AG04450 (cell line): ENCODE results near the gene POU6F2. TPM values are rescaled to one million over a fixed set of nuclear protein-coding genes. Genes with fewer than 3 reads are reported as not detected.

ENCODE experiments used
- CTCF ChIA-PET: fragments of 300-600, 350-600 bp; formaldehyde crosslinking; extraction: SDS; loops from one replicate; lab custom pipeline; 2022; ENCODE audit warnings: antibody characterized with exemption, inconsistent platforms; lab: Charles Lee
- POLR2A ChIA-PET: fragments of 350-600 bp; formaldehyde crosslinking; extraction: SDS; loops from one replicate; lab custom pipeline; 2021; ENCODE audit warnings: antibody characterized with exemption, inconsistent platforms; lab: Yijun Ruan, JAX
- DNase-seq: peaks from one replicate; pipeline ENCODE4 v3.0.0-alpha.2; 2011; ENCODE audit warnings: low read depth, low spot score
- H3K27ac ChIP-seq: one replicate; pipeline ENCODE4 v1.5.1; 2012; ENCODE audit warnings: low read depth, low read length, control low read depth
- H3K27me3 ChIP-seq: one replicate; pipeline ENCODE4 v1.6.0; 2012; ENCODE audit warnings: low read length; ENCODE audit not compliant: control insufficient read depth, insufficient read depth
- H3K4me3 ChIP-seq: 2 replicates; pipeline ENCODE4 v1.5.1; 2011; ENCODE audit warnings: mild to moderate bottlenecking, low read depth, low read length, control low read depth
- H3K9me3 ChIP-seq: 2 replicates; pipeline ENCODE4 v1.5.1; 2012; ENCODE audit warnings: low read length; ENCODE audit not compliant: control insufficient read depth, insufficient read depth
- polyA plus RNA-seq: library from polyadenylated mRNA; depleted of rRNA; stranded (reverse); fragments of >200 nt; gene quantifications from 2 replicates; pipeline ENCODE4 v1.2.3, GENCODE V29; 2011
- TF ChIP-seq, protein P1 (sequence below): IDR thresholded peaks from 2 replicates; pipeline ENCODE4 v1.5.1; 2011; ENCODE audit warnings: low read depth, low read length, control low read depth, inconsistent platforms

Gene POU6F2
- polyA plus RNA-seq, 1 experiment = not detected

DNA sequence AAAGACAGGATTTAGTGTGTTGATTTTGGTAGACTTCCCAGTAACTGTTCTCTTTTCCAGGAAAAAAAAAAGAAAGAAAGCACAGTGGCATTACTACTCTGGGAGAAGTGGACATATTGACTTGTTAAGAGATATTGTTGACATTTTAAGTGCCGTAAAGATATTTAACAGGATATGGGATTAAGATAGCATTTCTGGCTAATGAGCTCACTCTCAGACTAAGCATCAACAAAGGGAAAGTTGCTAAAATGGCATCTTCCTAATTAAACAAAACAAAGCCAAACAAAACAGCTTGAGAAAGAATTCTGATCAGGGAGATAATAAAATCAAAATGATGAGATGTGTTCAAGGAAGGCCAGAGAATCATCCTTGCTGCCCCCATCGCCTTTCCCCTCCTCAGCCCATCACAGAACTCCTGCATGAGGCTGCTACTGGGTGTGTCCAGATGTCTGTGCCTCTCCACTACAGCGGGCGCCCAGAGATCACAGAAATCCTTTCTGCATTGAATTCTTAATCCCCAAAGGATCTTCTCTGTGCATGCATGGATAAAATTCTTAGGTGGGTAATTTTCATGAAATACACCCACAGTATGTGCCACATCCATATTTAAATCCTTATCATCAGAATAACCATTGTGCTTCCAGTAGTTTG lies 270.5 kb downstream of the POU6F2 start:
- no peaks in the 10 kb centered on the region for H3K27me3 ChIP-seq
- POLR2A ChIA-PET = no interaction called here
- H3K9me3 ChIP-seq = no peaks in the 10 kb centered on the region
- DNase-seq = no peak
- H3K27ac ChIP-seq = no peak overlapping the region
- H3K4me3 ChIP-seq = no peak overlapping the region
- TF ChIP-seq, protein P1, sequence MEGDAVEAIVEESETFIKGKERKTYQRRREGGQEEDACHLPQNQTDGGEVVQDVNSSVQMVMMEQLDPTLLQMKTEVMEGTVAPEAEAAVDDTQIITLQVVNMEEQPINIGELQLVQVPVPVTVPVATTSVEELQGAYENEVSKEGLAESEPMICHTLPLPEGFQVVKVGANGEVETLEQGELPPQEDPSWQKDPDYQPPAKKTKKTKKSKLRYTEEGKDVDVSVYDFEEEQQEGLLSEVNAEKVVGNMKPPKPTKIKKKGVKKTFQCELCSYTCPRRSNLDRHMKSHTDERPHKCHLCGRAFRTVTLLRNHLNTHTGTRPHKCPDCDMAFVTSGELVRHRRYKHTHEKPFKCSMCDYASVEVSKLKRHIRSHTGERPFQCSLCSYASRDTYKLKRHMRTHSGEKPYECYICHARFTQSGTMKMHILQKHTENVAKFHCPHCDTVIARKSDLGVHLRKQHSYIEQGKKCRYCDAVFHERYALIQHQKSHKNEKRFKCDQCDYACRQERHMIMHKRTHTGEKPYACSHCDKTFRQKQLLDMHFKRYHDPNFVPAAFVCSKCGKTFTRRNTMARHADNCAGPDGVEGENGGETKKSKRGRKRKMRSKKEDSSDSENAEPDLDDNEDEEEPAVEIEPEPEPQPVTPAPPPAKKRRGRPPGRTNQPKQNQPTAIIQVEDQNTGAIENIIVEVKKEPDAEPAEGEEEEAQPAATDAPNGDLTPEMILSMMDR = no peak
- CTCF ChIA-PET = no interaction called here

DNA sequence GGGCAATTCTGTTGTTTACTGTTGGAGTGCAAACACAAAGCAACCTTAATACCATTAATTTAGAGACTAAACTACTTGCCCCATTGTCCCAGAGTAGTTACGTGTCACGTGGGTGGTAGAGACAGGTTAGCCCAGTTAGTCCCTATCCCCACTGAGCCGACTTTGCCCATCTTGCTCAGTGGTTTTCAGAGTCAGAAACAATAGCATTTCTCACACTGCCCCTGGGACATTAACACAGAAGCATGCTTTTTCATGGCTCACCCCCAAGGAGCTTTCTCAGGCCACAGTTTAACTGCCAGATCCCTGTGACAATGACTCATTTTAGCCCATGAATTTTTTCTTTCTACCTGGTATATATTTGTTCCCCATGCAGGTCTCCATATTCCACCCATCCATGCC lies 271.0 kb downstream of the POU6F2 start:
- TF ChIP-seq, protein P1 = no peak
- ChIA-PET POLR2A (no interaction called here), CTCF (no interaction called here)
- no peaks in the 10 kb centered on the region for H3K9me3 ChIP-seq
- no peak overlapping the region for H3K27ac ChIP-seq
- DNase-seq = no peak
- H3K4me3 ChIP-seq = no peak overlapping the region
- no peaks in the 10 kb centered on the region for H3K27me3 ChIP-seq

DNA sequence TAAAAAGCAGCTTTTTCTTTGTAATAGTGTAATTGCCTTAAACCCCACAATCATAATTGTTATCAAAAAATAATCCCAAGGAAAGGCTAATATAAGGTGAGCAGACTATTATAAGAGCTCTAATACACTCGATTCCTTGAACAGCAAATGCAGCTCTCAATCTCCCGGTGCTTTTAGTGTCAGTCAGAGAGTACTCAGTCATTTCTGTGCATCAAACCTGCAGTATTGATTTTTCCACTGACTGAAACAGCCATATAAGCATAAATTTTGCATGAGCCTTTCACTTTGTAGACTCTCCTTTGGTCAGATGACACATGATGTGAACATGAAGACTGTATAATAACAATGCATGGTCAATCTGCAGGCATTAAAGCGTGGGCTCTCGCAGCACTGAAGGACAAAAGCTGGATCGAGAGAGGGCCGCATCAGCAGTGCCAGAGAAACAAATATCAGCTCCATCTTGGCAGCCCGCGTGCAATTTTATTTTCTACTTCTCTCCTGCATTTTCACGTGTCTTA lies 272.0 kb downstream of the POU6F2 start:
- CTCF ChIA-PET = no interaction called here

DNA sequence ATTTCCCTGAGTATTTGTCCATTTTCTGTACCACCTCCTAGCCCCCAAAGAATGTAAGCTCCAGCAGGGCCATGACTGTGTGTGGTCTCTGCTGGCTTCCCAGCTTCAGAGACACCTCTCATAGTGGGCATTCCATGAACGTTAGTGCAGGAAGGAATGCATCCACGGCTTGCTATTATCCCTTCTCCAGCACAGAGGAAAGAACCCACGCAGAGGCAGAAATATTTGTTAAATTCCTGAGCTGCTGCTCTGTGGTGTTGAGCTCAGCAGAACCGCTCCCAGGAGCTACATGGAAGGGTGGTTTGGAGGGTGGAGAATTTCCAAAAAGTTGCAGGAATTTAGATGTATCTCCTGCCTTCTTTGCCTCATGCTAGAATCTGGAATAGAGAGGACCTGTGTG lies 275.2 kb downstream of the POU6F2 start:
- Histone ChIP-seq H3K27ac (no peak overlapping the region), H3K27me3 (no peaks in the 10 kb centered on the region), H3K4me3 (no peak overlapping the region), H3K9me3 (no peaks in the 10 kb centered on the region)
- ChIA-PET CTCF (interaction anchor here (0.6 to 0.9 kb wide), 3 partner anchors 266 to 879 kb away, joined by 3 to 5 read pairs (median 4); no protein-coding TSS in a partner anchor), POLR2A (no interaction called here)
- no peak for DNase-seq
- TF ChIP-seq, protein P1 = no peak

More for the DNA sequence above, 272.0 kb downstream of the POU6F2 start:
- H3K27me3 ChIP-seq = no peaks in the 10 kb centered on the region
- H3K9me3 ChIP-seq = no peaks in the 10 kb centered on the region
- no peak overlapping the region for H3K4me3 ChIP-seq
- DNase-seq = no peak
- H3K27ac ChIP-seq = no peak overlapping the region
- TF ChIP-seq, protein P1 = no peak
- POLR2A ChIA-PET = no interaction called here

DNA sequence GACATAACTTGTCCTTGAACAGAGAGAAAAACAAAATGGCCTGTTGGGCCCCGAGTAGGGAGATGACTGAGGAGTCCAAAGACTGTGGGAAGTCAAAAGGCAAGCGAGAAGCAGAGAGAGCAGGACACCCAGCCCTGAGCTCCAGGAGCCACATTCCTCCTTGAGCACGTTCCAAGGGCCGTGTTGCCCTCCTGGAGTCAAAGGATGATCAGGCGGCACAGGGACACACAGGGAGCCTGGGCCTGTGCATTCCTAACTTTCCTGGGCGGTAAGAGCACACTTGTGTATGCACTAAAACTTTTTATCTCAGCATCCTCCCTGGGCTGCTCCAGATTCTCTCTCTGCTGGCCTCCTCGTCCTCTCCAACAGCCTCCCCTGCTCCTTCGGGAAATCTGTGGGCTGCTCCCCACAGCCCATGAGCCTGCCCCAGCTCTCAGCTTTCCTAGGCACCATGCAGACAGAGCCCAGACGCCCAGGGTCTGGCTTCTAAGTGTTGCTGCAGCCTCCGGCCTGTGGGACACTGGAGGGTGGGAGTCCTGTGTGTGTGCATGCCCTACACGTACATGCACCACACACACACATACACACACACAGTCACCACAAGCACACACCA lies 281.8 kb downstream of the POU6F2 start:
- POLR2A ChIA-PET = no interaction called here
- DNase-seq = no peak
- H3K27me3 ChIP-seq = no peaks in the 10 kb centered on the region
- TF ChIP-seq, protein P1 = no peak
- no peak overlapping the region for H3K4me3 ChIP-seq
- no peak overlapping the region for H3K27ac ChIP-seq
- H3K9me3 ChIP-seq = no peaks in the 10 kb centered on the region
- CTCF ChIA-PET = no interaction called here
